Panc1 (cell line): ENCODE measurements around the gene FIP1L1.

Experiments
- POLR2AphosphoS5 ChIP-seq: IDR thresholded peaks from 2 replicates; pipeline ENCODE4 v1.6.1; 2012; ENCODE audit warnings: mild to moderate bottlenecking, low read depth, low read length, moderate library complexity
- SIN3A ChIP-seq: IDR thresholded peaks from 2 replicates; pipeline ENCODE4 v1.6.1; 2012; ENCODE audit warnings: low read depth, mild to moderate bottlenecking, low read length, moderate library complexity, borderline replicate concordance; ENCODE audit not compliant: insufficient read depth
- TCF7L2 ChIP-seq: IDR thresholded peaks from 2 replicates; pipeline ENCODE4 v1.6.1; 2011; ENCODE audit warnings: mild to moderate bottlenecking, low read depth, low read length, inconsistent platforms
- TF ChIP-seq, protein P1 (sequence below): fragments of 450-650 bp; IDR thresholded peaks from 2 replicates; pipeline ENCODE4 v1.5.1; 2017; ENCODE audit warnings: mild to moderate bottlenecking
- TF ChIP-seq, protein P2 (sequence below), 2 experiments: IDR thresholded peaks; 2 replicates each; pipeline ENCODE4 v1.6.1; 2011 to 2012; ENCODE audit warnings: low read depth in 2 of 2, control low read depth in 1 of 2, low read length in 1 of 2, mild to moderate bottlenecking in 1 of 2, moderate library complexity in 1 of 2; ENCODE audit not compliant: insufficient read depth in 1 of 2

DNA sequence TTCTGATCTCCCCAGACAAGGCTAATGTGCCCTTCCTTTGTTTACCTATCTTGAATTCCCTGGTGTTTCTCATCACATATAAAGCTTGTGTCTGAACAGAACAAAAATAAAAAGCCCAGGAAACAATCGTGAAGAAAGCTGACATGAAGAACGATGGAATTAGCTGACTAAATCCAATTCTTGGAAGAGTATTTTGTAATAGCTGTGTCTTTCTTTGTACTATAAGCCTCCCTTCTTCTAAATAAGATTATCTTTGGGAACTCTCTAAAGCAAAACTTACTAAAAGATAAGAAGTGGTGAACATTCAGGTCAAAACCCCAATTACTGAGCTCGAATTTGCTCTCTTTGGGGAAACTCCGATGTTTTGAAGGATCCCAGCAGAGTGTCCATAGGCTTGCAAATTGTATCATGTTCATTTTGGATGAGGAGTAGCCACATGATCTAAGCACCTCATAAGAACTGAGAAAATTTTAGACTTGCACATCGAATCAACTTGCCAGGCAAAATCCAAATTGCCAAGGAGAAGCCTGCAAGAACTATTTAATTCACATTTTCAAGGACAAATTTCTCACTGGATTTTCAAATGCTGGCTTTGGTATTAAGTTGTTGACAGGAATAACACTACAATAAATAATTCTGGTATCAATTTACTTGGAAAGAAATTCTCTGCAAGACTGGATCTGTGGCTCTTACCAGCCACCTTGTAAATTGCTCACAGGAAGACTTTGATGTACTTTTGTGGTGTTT is 107.6 kb downstream of the FIP1L1 start:
- TF ChIP-seq, protein P1, sequence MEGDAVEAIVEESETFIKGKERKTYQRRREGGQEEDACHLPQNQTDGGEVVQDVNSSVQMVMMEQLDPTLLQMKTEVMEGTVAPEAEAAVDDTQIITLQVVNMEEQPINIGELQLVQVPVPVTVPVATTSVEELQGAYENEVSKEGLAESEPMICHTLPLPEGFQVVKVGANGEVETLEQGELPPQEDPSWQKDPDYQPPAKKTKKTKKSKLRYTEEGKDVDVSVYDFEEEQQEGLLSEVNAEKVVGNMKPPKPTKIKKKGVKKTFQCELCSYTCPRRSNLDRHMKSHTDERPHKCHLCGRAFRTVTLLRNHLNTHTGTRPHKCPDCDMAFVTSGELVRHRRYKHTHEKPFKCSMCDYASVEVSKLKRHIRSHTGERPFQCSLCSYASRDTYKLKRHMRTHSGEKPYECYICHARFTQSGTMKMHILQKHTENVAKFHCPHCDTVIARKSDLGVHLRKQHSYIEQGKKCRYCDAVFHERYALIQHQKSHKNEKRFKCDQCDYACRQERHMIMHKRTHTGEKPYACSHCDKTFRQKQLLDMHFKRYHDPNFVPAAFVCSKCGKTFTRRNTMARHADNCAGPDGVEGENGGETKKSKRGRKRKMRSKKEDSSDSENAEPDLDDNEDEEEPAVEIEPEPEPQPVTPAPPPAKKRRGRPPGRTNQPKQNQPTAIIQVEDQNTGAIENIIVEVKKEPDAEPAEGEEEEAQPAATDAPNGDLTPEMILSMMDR = no peak
- TF ChIP-seq, protein P2, sequence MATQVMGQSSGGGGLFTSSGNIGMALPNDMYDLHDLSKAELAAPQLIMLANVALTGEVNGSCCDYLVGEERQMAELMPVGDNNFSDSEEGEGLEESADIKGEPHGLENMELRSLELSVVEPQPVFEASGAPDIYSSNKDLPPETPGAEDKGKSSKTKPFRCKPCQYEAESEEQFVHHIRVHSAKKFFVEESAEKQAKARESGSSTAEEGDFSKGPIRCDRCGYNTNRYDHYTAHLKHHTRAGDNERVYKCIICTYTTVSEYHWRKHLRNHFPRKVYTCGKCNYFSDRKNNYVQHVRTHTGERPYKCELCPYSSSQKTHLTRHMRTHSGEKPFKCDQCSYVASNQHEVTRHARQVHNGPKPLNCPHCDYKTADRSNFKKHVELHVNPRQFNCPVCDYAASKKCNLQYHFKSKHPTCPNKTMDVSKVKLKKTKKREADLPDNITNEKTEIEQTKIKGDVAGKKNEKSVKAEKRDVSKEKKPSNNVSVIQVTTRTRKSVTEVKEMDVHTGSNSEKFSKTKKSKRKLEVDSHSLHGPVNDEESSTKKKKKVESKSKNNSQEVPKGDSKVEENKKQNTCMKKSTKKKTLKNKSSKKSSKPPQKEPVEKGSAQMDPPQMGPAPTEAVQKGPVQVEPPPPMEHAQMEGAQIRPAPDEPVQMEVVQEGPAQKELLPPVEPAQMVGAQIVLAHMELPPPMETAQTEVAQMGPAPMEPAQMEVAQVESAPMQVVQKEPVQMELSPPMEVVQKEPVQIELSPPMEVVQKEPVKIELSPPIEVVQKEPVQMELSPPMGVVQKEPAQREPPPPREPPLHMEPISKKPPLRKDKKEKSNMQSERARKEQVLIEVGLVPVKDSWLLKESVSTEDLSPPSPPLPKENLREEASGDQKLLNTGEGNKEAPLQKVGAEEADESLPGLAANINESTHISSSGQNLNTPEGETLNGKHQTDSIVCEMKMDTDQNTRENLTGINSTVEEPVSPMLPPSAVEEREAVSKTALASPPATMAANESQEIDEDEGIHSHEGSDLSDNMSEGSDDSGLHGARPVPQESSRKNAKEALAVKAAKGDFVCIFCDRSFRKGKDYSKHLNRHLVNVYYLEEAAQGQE (IDR thresholded peaks at IDR 0.05; ENCODE audit: insufficient read depth in 1 of 2, low read depth in 2 of 2, low read length in 1 of 2) = no peak
- TF ChIP-seq POLR2AphosphoS5 = no peak
- TF ChIP-seq TCF7L2 = no peak
- no peak for TF ChIP-seq SIN3A
